Endothelial cell of umbilical vein (primary cell): Measurements from ENCODE around the gene ARID2. TPM values are rescaled to one million over a fixed set of nuclear protein-coding genes. Genes with fewer than 3 reads are reported as not detected.

ENCODE experiments used
- BruUV-seq: library from RNA; stranded (reverse); fragments of 400-500 nt; replicated peaks from 2 replicates; lab custom pipeline; 2021; lab: Mats Ljungman, UMichigan
- CTCF ChIA-PET: fragments of 300-600, 350-600 bp; sonication (Branson Sonifier 250); formaldehyde crosslinking; loops from one replicate; lab custom pipeline; 2021; ENCODE audit warnings: antibody characterized with exemption, inconsistent platforms; lab: Charles Lee
- POLR2A ChIA-PET: fragments of 300-600, 350-600 bp; sonication (Branson Sonifier 250); formaldehyde crosslinking; loops from one replicate; lab custom pipeline; 2021; ENCODE audit warnings: antibody characterized with exemption, inconsistent platforms; lab: Charles Lee
- DNase-seq: peaks from one replicate; pipeline ENCODE4 v3.0.0-alpha.2; 2011; ENCODE audit warnings: low read depth, low spot score
- FAIRE-seq: peaks from 2 replicates; lab custom pipeline; 2011; peaks lifted over from hg19 to GRCh38; lab: Jason Lieb, UNC
- H2AFZ ChIP-seq: 2 replicates; pipeline ENCODE4 v1.6.0; 2012; ENCODE audit warnings: low read depth, low read length, control low read depth, inconsistent platforms
- H3K27ac ChIP-seq: 2 replicates; pipeline ENCODE4 v1.5.1; 2011; ENCODE audit warnings: low read depth, mild to moderate bottlenecking, control low read depth, low read length, moderate library complexity; ENCODE audit not compliant: insufficient read depth
- H3K27me3 ChIP-seq, 2 experiments: 2 replicates each; pipeline versions ENCODE4 v1.6.0 to v1.6.1; 2011; ENCODE audit warnings: low read length in 2 of 2, mixed read lengths in 1 of 2; ENCODE audit not compliant: control insufficient read depth in 2 of 2, insufficient read depth in 2 of 2
- H3K36me3 ChIP-seq, 2 experiments: 2 replicates in 1 of 2; 3 replicates in 1 of 2; pipeline ENCODE4 v1.5.1; 2011; ENCODE audit warnings: low read length in 2 of 2, mild to moderate bottlenecking in 1 of 2, moderate library complexity in 1 of 2; ENCODE audit not compliant: control insufficient read depth in 2 of 2, insufficient read depth in 2 of 2; ENCODE audit errors: extremely low read depth in 1 of 2
- H3K4me1 ChIP-seq: 3 replicates; pipeline ENCODE4 v1.5.1; 2011; ENCODE audit warnings: mild to moderate bottlenecking, low read length; ENCODE audit not compliant: control insufficient read depth, insufficient read depth; ENCODE audit errors: extremely low read depth
- H3K4me2 ChIP-seq: 2 replicates; pipeline ENCODE4 v1.6.1; 2011; ENCODE audit warnings: low read length, control low read depth, mixed read lengths; ENCODE audit not compliant: insufficient read depth
- H3K4me3 ChIP-seq, 3 experiments: fragments of 200-600 bp in 1 of 3; sonication (generic), shearing (Covaris generic) in 1 of 3; replicated peaks in 1 of 3; 2 replicates each; pipeline ENCODE4 v1.5.1; 2011 to 2016; ENCODE audit warnings: control low read depth in 3 of 3, low read length in 3 of 3, mild to moderate bottlenecking in 2 of 3, inconsistent platforms in 1 of 3, low read depth in 1 of 3, moderate library complexity in 1 of 3; ENCODE audit not compliant: insufficient read depth in 1 of 3
- H3K79me2 ChIP-seq: 2 replicates; pipeline ENCODE4 v1.6.0; 2012; ENCODE audit warnings: low read length, inconsistent platforms; ENCODE audit not compliant: control insufficient read depth, insufficient read depth
- H3K9ac ChIP-seq: replicated peaks from 2 replicates; pipeline ENCODE3; 2011; ENCODE audit warnings: low read length, control low read depth; ENCODE audit not compliant: insufficient read depth; ENCODE audit errors: extremely low read depth
- H3K9me1 ChIP-seq: replicated peaks from 3 replicates; pipeline ENCODE4 v1.6.0; 2011; ENCODE audit warnings: mild to moderate bottlenecking, low read length; ENCODE audit not compliant: control insufficient read depth, insufficient read depth; ENCODE audit errors: extremely low read depth
- H3K9me3 ChIP-seq: replicated peaks from 2 replicates; pipeline ENCODE4 v1.5.1; 2012; ENCODE audit warnings: low read length, inconsistent platforms; ENCODE audit not compliant: control insufficient read depth, insufficient read depth
- H4K20me1 ChIP-seq: replicated peaks from 2 replicates; pipeline ENCODE3; 2011; ENCODE audit warnings: mild to moderate bottlenecking, low read length; ENCODE audit not compliant: control insufficient read depth, insufficient read depth; ENCODE audit errors: extremely low read depth
- EZH2 ChIP-seq: IDR thresholded peaks from 2 replicates; pipeline ENCODE4 v1.6.1; 2012; ENCODE audit warnings: borderline replicate concordance, low read depth, mild to moderate bottlenecking, moderate library complexity, low read length, inconsistent platforms; ENCODE audit not compliant: severe bottlenecking
- FOS ChIP-seq: IDR thresholded peaks from 2 replicates; pipeline ENCODE4 v1.6.1; 2011; ENCODE audit warnings: mild to moderate bottlenecking, low read length, moderate library complexity, borderline replicate concordance; ENCODE audit not compliant: insufficient read depth
- GATA2 ChIP-seq: IDR thresholded peaks from 2 replicates; pipeline ENCODE4 v1.7.0; 2011; ENCODE audit warnings: low read depth, mild to moderate bottlenecking, moderate library complexity, mixed read lengths, low read length; ENCODE audit not compliant: insufficient read length, insufficient read depth
- JUN ChIP-seq: IDR thresholded peaks from 2 replicates; pipeline ENCODE4 v1.6.1; 2011; ENCODE audit warnings: borderline replicate concordance, low read depth; ENCODE audit not compliant: insufficient read length, insufficient read depth
- MYC ChIP-seq: IDR thresholded peaks from one replicate; pipeline ENCODE4 v1.6.1; 2011; ENCODE audit warnings: mild to moderate bottlenecking, low read depth, low read length
- POLR2A ChIP-seq: IDR thresholded peaks from 2 replicates; pipeline ENCODE4 v1.6.1; 2012; ENCODE audit warnings: low read depth, mild to moderate bottlenecking, control low read depth, low read length
- POLR2AphosphoS5 ChIP-seq: IDR thresholded peaks from 2 replicates; pipeline ENCODE4 v1.6.1; 2012; ENCODE audit warnings: low read depth, mild to moderate bottlenecking, control low read depth, low read length, moderate library complexity; ENCODE audit not compliant: insufficient read depth
- dilution Hi-C: fragments of 300-500 bp; cut with MboI; formaldehyde crosslinking; loops from one replicate; pipeline ENCODE4 v1.15.0; 2019; ENCODE audit warnings: low sequenced_read_pairs; ENCODE audit not compliant: extremely low pct_ligation_motif_present
- intact Hi-C: fragments of 100-400 bp; cut with micrococcal nuclease; formaldehyde crosslinking; loops from one replicate; pipeline ENCODE4 v1.10.0; 2022
- polyA plus RNA-seq, 4 experiments: library from polyadenylated mRNA; depleted of rRNA in 3 of 4; stranded (reverse) in 3 of 4; unstranded in 1 of 4; fragments of >200 nt; gene quantifications; 2 replicates each; pipeline versions ENCODE4 v1.2.1 to v1.2.3, GENCODE V29; 2011 to 2012; ENCODE audit warnings: missing spikeins in 1 of 4
- total RNA-seq: library from RNA; stranded (reverse); gene quantifications from 2 replicates; pipeline ENCODE4 v1.2.3, GENCODE V29; 2021
- TF ChIP-seq, protein P1 (sequence below), 2 donors: IDR thresholded peaks; 1 replicate in 1 of 2; 2 replicates in 1 of 2; pipeline ENCODE4 v1.5.1; 2011; ENCODE audit warnings: low read length in 2 of 2, mild to moderate bottlenecking in 2 of 2, moderate library complexity in 2 of 2, control low read depth in 1 of 2, inconsistent platforms in 1 of 2, low read depth in 1 of 2; ENCODE audit not compliant: insufficient read depth in 1 of 2; ENCODE audit errors: extremely low read depth in 1 of 2
- TF ChIP-seq, protein P2 (sequence below): IDR thresholded peaks from 2 replicates; pipeline ENCODE4 v1.6.1; 2011; ENCODE audit not compliant: insufficient read depth, insufficient read length

The ARID2 gene
- total and polyA plus RNA-seq, 2 donors (not counting 3 experiments of a cell fraction or from before 2014, with no cell fraction given) = 10.8 to 26.7 TPM

GRCh38 chr12:45708901-45709300, 20.6 kb upstream of the ARID2 start:
- TF ChIP-seq GATA2 (no peak), JUN (no peak), FOS (no peak), POLR2AphosphoS5 (no peak), EZH2 (no peak), POLR2A (no peak), MYC (no peak)
- TF ChIP-seq, protein P1, sequence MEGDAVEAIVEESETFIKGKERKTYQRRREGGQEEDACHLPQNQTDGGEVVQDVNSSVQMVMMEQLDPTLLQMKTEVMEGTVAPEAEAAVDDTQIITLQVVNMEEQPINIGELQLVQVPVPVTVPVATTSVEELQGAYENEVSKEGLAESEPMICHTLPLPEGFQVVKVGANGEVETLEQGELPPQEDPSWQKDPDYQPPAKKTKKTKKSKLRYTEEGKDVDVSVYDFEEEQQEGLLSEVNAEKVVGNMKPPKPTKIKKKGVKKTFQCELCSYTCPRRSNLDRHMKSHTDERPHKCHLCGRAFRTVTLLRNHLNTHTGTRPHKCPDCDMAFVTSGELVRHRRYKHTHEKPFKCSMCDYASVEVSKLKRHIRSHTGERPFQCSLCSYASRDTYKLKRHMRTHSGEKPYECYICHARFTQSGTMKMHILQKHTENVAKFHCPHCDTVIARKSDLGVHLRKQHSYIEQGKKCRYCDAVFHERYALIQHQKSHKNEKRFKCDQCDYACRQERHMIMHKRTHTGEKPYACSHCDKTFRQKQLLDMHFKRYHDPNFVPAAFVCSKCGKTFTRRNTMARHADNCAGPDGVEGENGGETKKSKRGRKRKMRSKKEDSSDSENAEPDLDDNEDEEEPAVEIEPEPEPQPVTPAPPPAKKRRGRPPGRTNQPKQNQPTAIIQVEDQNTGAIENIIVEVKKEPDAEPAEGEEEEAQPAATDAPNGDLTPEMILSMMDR (IDR thresholded peaks at IDR 0.05; ENCODE audit: extremely low read depth in 1 of 2, insufficient read depth in 1 of 2, low read depth in 1 of 2, low read length in 2 of 2) = no peak
- TF ChIP-seq, protein P2, sequence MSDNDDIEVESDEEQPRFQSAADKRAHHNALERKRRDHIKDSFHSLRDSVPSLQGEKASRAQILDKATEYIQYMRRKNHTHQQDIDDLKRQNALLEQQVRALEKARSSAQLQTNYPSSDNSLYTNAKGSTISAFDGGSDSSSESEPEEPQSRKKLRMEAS = no peak
- Histone ChIP-seq H3K9me1 (no peaks in the 10 kb centered on the region), H3K27me3 (no peaks in the 10 kb centered on the region), H3K9ac (no peak overlapping the region), H3K4me3 (no peak overlapping the region), H2AFZ (no peak overlapping the region), H3K9me3 (no peaks in the 10 kb centered on the region), H3K27ac (no peak overlapping the region), H3K4me2 (no peak overlapping the region), H3K79me2 (no peaks in the 10 kb centered on the region), H3K4me1 (no peaks in the 10 kb centered on the region), H3K36me3 (no peaks in the 10 kb centered on the region), H4K20me1 (no peaks in the 10 kb centered on the region)
- dilution Hi-C loops (no loop called here), intact Hi-C loops (no loop called here)
- ChIA-PET CTCF (interaction anchor here (1.7 kb wide), 1 partner anchor 16 kb away, joined by 4 read pairs; no protein-coding TSS in a partner anchor), POLR2A (no interaction called here)
- no TSS peak for BruUV-seq
- FAIRE-seq (no peak), DNase-seq (no peak)
